ENCODE measurements around the gene AKR1C8. TPM values are rescaled to one million over a fixed set of nuclear protein-coding genes. Genes with fewer than 3 reads are reported as not detected.
"Not testable (repeated sequence)": the region's sequence is repeated elsewhere in the genome, so short reads cannot be mapped to it uniquely, and the experiment has no call there.

The AKR1C8 gene
- total RNA-seq, 4 donors from 2014 or later = not detected

DNA sequence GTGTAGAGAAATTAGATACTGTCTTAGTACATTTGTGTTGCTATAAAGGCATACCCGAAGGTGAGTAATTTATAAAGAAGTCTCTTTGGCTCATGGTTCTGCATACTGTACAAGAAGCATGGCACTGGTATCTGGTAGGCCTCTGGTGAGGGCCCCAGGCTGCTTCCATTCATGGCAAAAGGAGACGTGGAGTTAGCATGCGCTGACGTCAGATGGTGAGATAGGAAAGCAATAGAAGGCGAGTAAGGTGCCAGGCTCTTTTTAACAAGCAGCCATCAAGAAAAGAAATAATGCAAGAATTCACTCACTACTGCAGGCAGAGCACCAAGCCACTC lies 38.1 kb downstream of the AKR1C8 start:
- Histone ChIP-seq H3K4me3 (no peak overlapping the region), H3K36me3 (no peaks in the 10 kb centered on the region), H3K4me1 (no peaks in the 10 kb centered on the region), H3K27ac (replicated peaks in 1 of 4) (no peak overlapping the region), H3K27me3 (no peaks in the 10 kb centered on the region), H3K9me3 (peaks cover 0 to 11% (median 0%) of the 10 kb centered on the region in 4 donors)
- intact Hi-C loops (cut with DNase I) = no loop called here
- TF ChIP-seq POLR2A (IDR thresholded peaks at IDR 0.05; ENCODE audit: low read depth) (no peak), CTCF (IDR thresholded peaks at IDR 0.05) (no peak), POLR2AphosphoS5 (IDR thresholded peaks at IDR 0.05) (no peak), EP300 (IDR thresholded peaks at IDR 0.05) (no peak)
- no peak for DNase-seq (ENCODE audit: extremely low spot score)
- 95% methylated on average over 5 of the region's 5 CpGs for WGBS

DNA sequence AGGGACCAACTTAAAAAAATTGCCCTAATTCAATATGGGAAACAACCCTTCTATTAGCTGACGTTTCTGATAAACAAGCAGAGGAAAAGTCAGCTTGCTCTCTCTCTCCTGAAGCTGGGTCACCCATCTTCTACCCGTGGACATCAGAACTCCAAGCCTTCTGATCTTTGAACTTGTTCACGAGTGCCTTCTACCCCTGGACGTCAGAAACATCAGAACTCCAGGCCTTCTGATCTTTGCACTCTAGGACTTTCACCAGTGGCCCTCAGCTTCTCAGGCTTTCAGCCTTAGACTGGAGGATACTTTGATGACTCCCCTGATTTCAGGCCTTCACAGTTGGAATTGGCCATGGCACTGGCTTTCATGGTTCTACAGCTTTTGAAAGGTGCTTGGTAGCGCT lies 41.8 kb downstream of the AKR1C8 start:
- Histone ChIP-seq H3K36me3 (no peaks in the 10 kb centered on the region), H3K4me3 (no peak overlapping the region), H3K4me1 (no peaks in the 10 kb centered on the region), H3K27me3 (no peaks in the 10 kb centered on the region), H3K9me3 (peaks cover 0 to 9% (median under 1%) of the 10 kb centered on the region in 4 donors), H3K27ac (replicated peaks in 1 of 4) (no peak overlapping the region)
- WGBS = 73% methylated on average over 5 of the region's 5 CpGs
- no peak for TF ChIP-seq CTCF (IDR thresholded peaks at IDR 0.05)
- no peak for TF ChIP-seq POLR2AphosphoS5 (IDR thresholded peaks at IDR 0.05)
- no peak for TF ChIP-seq POLR2A (IDR thresholded peaks at IDR 0.05; ENCODE audit: low read depth)
- no peak for TF ChIP-seq EP300 (IDR thresholded peaks at IDR 0.05)
- intact Hi-C loops (cut with DNase I) = no loop called here
- no peak for DNase-seq (ENCODE audit: extremely low spot score)

- 66% methylated on average over 4 of the region's 4 CpGs for WGBS
- peaks cover 0 to 14% (median 6%) of the 10 kb centered on the region in 4 donors for H3K9me3 ChIP-seq
Measured at GRCh38 chr10:5142199-5142598, 42.8 kb downstream of the AKR1C8 start.

DNA sequence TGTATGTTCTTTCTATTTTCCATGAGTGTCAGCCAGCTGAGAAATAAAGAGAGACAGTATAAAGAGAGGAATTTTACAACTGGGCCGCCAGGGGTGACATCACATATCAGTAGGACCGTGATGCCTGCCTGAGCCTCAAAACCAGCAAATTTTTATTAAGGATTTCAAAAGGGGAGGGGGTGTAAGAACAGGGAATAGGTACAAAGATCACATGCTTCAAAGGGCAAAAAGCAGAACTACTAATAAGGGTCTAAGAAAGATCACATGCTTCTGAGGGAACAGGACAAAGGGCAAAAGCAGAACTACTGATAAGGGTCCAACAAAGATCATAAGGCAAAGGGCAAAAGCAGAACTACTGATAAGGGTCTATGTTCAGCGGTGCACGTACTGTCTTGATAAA lies 47.3 kb downstream of the AKR1C8 start:
- intact Hi-C loops (cut with DNase I); DNase-seq (ENCODE audit: extremely low spot score); H3K4me3 ChIP-seq; H3K27ac ChIP-seq (replicated peaks in 1 of 4); H3K4me1 ChIP-seq; H3K36me3 ChIP-seq; H3K27me3 ChIP-seq: not testable (repeated sequence)
- 34% methylated on average over 4 of the region's 4 CpGs for WGBS
- H3K9me3 ChIP-seq = peaks cover 0 to 29% (median 18%) of the 10 kb centered on the region in 4 donors

More at GRCh38 chr10:5142199-5142598, 42.8 kb downstream of the AKR1C8 start:
- intact Hi-C loops (cut with DNase I) = no loop called here
- Histone ChIP-seq H3K4me3 (no peak overlapping the region), H3K27ac (replicated peaks in 1 of 4) (no peak overlapping the region), H3K36me3 (no peaks in the 10 kb centered on the region), H3K4me1 (no peaks in the 10 kb centered on the region), H3K27me3 (no peaks in the 10 kb centered on the region)
- no peak for DNase-seq (ENCODE audit: extremely low spot score)
- TF ChIP-seq POLR2AphosphoS5 (IDR thresholded peaks at IDR 0.05) = no peak
- no peak for TF ChIP-seq CTCF (IDR thresholded peaks at IDR 0.05)

DNA sequence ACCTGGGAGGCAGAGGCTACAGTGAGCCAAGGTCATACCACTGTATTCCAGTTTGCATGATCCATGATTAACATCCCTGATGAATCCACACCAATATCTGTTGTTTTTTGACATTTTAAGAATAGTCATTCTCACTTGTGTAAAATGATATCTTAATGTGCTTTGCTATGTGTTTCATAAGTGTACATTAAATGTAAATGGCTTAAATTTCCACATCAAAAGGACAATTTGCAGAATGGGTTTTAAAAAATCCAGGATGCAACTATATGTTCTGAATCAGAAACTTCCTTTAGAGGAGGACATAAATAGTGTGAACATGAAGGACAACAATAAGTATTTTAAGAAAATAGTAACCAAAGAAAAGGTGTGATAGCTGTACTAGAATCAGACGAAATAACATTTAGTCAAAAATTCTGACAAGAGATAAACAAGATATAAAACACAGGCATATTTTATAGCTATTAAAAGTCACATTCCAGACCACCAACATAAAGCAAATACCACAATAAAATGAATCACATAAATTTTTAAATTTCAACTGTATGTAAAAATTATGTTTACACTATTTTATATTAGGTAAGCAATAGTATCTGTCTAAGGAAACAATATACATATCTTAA lies 48.4 kb downstream of the AKR1C8 start:
- intact Hi-C loops (cut with DNase I) = no loop called here
- no peaks in the 10 kb centered on the region for H3K27me3 ChIP-seq
- TF ChIP-seq EP300 (IDR thresholded peaks at IDR 0.05) (no peak), POLR2AphosphoS5 (IDR thresholded peaks at IDR 0.05) (no peak), POLR2A (IDR thresholded peaks at IDR 0.05; ENCODE audit: low read depth) (no peak), CTCF (IDR thresholded peaks at IDR 0.05) (no peak)
- peaks cover 0 to 29% (median 18%) of the 10 kb centered on the region in 4 donors for H3K9me3 ChIP-seq
- H3K27ac ChIP-seq (replicated peaks in 1 of 4) = no peak overlapping the region
- 78% methylated on average over 1 of the region's 1 CpG for WGBS
- H3K36me3 ChIP-seq = no peaks in the 10 kb centered on the region
- no peaks in the 10 kb centered on the region for H3K4me1 ChIP-seq
- no peak for DNase-seq (ENCODE audit: extremely low spot score)
- H3K4me3 ChIP-seq = no peak overlapping the region
